ENCODE measurements around the gene ITPR1. TPM values are rescaled to one million over a fixed set of nuclear protein-coding genes. Genes with fewer than 3 reads are reported as not detected.

Gene ITPR1
- total RNA-seq, 1 donor from 2014 or later = 16.3 TPM

GRCh38 chr3:4817128-4817527 is 324.0 kb downstream of the ITPR1 start:
- Histone ChIP-seq H3K4me3 (ENCODE audit: low read depth, low read length) (no peak overlapping the region), H3K36me3 (ENCODE audit: control insufficient read depth, insufficient read depth, low read length) (no peaks in the 10 kb centered on the region), H3K27me3 (ENCODE audit: control insufficient read depth, insufficient read depth, low read length) (no peaks in the 10 kb centered on the region)
- no peak for TF ChIP-seq CTCF (IDR thresholded peaks at IDR 0.05; ENCODE audit: insufficient read depth, low read length, severe bottlenecking)
- DNase-seq (ENCODE audit: low read depth) (no peak), FAIRE-seq (no peak)

GRCh38 chr3:4818164-4818563 is 325.0 kb downstream of the ITPR1 start:
- no peak for TF ChIP-seq CTCF (IDR thresholded peaks at IDR 0.05; ENCODE audit: insufficient read depth, low read length, severe bottlenecking)
- no peaks in the 10 kb centered on the region for H3K27me3 ChIP-seq (ENCODE audit: control insufficient read depth, insufficient read depth, low read length)
- DNase-seq (ENCODE audit: low read depth) (no peak), FAIRE-seq (no peak)
- H3K4me3 ChIP-seq (ENCODE audit: low read depth, low read length) = no peak overlapping the region
- H3K36me3 ChIP-seq (ENCODE audit: control insufficient read depth, insufficient read depth, low read length) = no peaks in the 10 kb centered on the region

- no peak for FAIRE-seq
- Histone ChIP-seq H3K36me3 (ENCODE audit: control insufficient read depth, insufficient read depth, low read length) (no peaks in the 10 kb centered on the region), H3K4me3 (ENCODE audit: low read depth, low read length) (no peak overlapping the region), H3K27me3 (ENCODE audit: control insufficient read depth, insufficient read depth, low read length) (no peaks in the 10 kb centered on the region)
- DNase-seq (ENCODE audit: low read depth) = no peak
- no peak for TF ChIP-seq CTCF (IDR thresholded peaks at IDR 0.05; ENCODE audit: insufficient read depth, low read length, severe bottlenecking)
Observed at GRCh38 chr3:4818986-4819693, 326.0 kb downstream of the ITPR1 start.

- H3K27me3 ChIP-seq (ENCODE audit: control insufficient read depth, insufficient read depth, low read length) = no peaks in the 10 kb centered on the region
- no peak for TF ChIP-seq CTCF (IDR thresholded peaks at IDR 0.05; ENCODE audit: insufficient read depth, low read length, severe bottlenecking)
- DNase-seq (ENCODE audit: low read depth) (no peak), FAIRE-seq (no peak)
- H3K4me3 ChIP-seq (ENCODE audit: low read depth, low read length) = no peak overlapping the region
- no peaks in the 10 kb centered on the region for H3K36me3 ChIP-seq (ENCODE audit: control insufficient read depth, insufficient read depth, low read length)
Observed at GRCh38 chr3:4819746-4820145, 326.6 kb downstream of the ITPR1 start.

- no peaks in the 10 kb centered on the region for H3K36me3 ChIP-seq (ENCODE audit: control insufficient read depth, insufficient read depth, low read length)
- FAIRE-seq (no peak), DNase-seq (ENCODE audit: low read depth) (no peak)
- H3K4me3 ChIP-seq (ENCODE audit: low read depth, low read length) = no peak overlapping the region
- TF ChIP-seq CTCF (IDR thresholded peaks at IDR 0.05; ENCODE audit: insufficient read depth, low read length, severe bottlenecking) = no peak
- no peaks in the 10 kb centered on the region for H3K27me3 ChIP-seq (ENCODE audit: control insufficient read depth, insufficient read depth, low read length)
Observed at GRCh38 chr3:4820296-4821121, 327.4 kb downstream of the ITPR1 start.

Data from bronchial epithelial cell (primary cell).